CD4-positive, alpha-beta T cell treated with Interleukin-2 at 100 ng/mL for 4 hours (primary cell): ENCODE results near the gene CPLX4.

ENCODE experiments used
- DNase-seq: peaks from one replicate; pipeline ENCODE4 v3.0.0-alpha.2; 2020; ENCODE audit warnings: low spot score

Gene CPLX4, protein sequence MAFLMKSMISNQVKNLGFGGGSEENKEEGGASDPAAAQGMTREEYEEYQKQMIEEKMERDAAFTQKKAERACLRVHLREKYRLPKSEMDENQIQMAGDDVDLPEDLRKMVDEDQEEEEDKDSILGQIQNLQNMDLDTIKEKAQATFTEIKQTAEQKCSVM

DNA sequence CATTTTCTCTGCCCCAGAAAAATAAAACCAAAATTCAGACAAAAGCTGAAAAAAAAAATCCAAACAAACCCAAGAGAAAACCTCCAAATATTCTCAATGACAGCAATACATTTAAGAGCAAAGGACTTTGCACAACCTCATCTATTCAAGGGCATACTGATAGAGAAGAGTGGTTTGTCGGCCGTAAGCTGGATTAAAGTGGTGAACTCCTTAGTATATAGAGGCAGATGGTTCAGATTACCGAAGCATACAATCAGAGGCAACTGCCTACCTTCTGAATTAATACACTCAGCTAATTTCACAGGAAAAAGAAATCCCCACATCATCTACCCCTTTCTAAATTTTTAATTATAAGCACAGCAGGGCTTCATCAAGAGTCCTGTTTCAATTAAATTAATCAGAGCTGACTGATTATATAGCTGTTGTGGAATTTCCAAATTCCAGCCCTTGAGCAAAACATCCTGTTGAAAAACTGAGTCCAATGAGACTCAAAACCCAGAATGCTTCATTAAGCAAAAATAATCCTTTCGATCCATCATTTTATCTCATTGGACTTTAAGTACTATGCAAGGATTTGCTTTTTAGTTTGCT lies at the start of gene CPLX4:
TSS of gene CPLX4 (minus strand) at position 190 of the 591 bp plus-strand sequence. CDS start at position 3, 187 bp downstream.
- no peak for DNase-seq

DNA sequence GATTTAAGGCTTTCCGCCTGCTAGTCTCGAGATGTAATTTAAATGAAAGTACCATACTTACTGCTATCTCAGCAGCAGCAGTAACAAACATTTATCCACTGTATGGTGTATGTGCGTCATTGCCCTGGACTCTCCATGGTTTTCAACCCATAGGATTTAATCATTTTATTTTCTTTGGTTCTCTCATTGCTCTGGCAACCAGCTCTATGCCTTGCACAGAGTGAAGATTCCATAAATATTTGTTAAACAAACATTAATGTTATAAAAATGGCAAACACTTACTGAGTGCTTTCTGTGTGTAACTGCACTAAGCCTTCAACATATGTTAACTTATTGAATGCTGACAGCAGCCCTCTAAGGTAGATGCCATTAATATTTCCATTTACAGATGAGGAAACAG lies 41.9 kb upstream of the CPLX4 start:
- no peak for DNase-seq

DNA sequence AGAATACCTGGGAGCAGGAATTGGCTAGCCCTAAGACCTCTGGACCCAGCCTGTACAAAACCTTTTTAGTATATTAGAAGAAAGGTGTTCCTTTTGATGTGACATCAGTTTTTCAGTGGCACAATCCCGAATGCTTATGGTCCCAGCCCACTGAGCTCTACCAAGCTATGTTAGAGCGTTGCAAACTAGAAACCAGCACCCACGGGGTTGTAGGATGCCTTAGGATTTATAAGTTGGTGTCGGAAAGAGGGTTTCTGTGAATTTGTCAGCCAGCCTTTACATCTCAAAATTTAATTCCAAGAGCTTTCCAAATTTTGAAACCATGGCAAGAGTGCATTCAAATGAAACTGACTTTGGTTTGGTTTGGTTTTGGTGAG lies 41.1 kb upstream of the CPLX4 start:
- DNase-seq, result no peak

DNA sequence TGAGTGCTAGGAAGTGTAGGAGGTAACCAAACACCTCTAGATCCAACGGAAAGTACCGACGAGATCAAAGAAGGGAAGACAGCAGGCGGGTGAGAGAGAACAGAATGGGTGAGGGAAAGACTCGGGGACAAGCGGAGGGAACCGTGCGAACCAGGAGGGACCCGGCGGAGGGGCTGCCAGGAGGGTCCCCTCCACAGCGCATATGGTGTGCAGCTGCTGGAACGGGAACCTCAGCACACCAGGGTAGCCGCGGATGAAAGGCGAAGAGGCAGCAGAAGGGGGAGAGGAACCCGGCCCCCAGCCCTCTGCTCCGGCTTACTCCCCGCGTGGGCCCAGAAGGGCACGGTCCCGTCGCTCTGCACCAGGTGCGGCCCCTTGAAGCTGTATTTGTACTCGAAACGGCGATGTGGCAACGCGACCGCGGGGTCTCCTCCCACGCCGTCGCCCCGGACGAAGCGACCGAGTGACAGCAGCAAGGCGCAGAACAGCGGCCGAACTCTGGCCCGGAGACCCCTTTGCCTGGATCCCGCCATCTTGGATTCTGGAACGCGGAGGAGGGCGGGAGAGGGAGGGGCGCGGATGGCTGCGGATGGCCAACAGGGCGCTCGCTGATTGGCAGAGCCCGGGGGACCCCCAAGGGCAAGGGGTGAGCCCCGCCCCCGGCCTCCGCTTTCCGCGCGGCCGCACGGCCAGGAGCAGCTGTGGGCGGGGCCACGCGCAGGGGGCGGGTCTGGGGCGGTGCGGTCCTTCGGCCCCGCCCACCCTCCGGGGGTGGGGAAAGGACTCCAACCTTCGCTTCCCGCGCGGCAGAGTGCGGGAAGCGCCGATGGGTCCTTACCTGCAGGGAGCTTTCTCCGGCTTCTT lies 40.5 kb upstream of the CPLX4 start, which contains the start of gene LMAN1:
TSS of gene LMAN1 (minus strand) at position 554 of the 864 bp plus-strand sequence. CDS start at position 533, 21 bp downstream.
- DNase-seq, result peak; percentile 91

DNA sequence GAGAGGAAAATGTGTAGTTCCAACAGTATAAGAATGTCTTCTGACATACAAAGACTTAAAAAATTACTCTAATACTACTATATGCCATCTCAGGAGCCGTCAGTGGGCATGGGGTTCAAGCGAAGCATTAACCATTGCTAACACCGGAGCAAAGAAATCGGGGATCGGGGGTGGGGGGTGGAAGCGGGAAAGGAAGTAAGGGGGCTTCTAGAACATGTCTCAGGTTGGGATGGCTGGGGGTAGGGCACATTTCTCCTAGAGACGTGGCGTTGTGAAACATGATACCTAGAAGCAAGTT lies 39.9 kb upstream of the CPLX4 start:
- DNase-seq, result no peak

DNA sequence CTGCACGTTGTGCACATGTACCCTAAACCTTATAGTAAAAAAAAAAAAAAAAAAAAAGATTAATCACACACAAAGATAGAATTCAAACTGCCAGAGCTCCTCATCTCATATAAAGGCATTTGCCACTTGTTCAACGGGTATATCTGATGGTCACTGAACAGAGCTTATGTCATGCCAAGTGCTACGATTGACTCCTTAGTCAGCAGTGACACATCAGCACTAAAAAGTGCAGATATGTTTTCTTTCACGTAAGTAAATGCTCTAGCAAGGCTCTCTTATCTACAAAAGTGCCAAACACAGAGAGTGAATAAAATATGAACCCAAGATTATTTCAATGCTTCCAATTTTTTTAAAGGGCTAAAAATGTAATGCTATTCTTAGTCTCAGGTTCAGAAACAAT lies 39.5 kb upstream of the CPLX4 start:
- DNase-seq, result peak; percentile 63

DNA sequence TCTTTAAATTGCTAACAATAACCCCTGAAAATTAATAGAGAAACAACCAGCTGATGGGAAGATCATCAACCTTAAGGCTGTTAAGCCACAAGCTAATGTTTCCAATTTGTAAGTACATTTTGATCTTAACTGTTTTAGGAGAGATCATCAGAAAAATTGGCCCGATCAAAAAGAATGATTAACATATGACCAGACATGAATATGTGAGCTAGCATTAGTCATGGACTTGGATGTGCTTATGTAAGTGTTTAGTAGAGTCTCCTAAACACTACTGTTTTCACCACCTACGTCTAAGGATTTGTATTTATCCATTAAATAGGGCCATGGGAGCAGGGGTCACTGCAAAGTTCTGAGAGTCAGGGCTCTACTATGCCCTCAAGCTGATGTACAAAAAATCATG lies 36.3 kb upstream of the CPLX4 start:
- DNase-seq, result no peak

DNA sequence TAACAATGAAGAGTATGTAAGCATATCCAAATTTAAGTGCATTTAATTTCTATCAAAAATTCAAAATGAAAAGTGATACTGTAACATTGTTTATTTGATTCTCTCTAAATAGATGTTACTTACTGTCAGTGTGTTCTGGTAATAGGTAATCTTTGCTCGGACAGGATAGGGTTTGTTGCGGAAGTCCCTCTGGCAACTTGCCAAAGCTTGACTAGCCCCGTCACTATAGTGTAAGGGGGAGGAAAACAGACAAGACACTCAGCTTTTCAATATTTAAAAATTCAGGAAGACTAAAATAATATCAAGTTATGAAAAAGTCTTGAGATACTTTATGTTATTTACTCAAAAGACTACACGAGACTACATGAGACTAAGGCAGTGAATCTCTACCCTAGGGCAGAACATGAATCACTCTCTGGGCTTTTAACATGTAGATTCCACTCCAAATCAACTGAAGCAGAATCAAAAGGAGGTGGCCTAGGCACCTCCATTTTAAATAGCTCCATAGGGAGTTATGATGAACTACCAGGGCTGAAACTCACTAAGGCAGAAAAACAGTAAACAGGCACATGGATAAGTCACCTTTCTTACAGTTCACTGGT lies 34.7 kb upstream of the CPLX4 start:
- no peak for DNase-seq

DNA sequence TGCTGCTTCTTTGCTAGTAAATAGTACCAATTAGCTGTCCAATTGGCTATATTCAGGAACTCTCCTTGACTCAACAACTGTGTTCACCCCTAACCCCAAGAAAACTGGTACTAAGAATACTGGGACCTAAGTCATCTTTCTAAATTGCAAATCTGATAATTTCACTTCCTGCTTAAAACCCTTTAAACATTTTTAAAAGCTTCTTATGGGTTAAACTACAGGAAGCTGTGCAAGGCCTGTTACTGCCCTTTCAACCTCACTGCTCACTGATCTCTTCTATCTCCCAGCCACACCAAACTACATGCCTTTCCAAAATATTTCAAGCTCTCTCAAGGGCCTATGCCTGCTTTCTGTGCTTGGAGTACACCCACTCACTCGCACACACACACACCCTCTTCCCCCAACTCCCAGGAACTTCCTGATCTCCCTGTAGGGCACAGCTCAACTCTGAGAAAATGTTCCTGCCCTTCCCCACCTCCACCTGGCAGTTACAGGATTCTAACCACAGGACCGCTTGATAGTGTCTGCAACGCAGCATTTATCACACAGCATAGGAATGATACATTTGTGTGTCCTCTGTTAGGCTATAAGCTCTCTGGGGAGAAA lies 33.9 kb upstream of the CPLX4 start:
- DNase-seq, result no peak

DNA sequence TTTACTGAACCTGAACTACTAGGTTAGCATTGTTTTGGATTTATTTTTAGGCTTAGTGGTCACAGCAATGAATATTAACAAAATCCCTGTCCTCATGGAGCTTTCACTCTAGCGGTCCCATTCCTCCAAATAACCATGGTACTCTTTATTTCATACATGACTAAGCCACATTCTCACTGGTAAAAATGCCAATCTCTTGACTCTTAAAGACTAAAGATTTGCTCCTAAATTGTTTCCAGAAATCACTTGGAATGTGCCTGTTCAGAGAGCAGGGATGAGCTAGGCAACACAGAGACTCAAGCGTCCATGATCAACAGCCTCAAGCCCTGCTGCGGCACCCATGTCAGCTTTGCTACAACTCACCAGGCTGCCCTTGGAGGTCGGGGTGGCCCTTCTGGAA lies 27.1 kb upstream of the CPLX4 start:
- no peak for DNase-seq

DNA sequence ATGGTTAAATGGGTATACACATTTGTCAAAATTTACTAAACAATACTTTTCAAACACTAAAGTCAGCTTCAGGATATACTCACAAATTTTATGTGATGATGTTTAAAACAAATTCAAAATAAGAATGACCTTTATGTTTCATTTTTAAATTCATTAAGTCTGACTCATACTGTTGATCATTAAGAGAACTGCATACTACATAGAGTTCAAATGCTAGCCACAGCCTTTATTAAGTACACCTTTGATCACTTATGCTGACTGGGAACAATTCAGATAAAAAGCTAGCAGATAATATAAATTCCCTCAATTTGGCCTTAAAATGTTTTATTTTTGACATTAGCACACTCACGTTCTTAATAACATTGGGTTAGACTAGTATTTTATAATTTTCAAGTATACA lies 26.5 kb upstream of the CPLX4 start:
- no peak for DNase-seq

DNA sequence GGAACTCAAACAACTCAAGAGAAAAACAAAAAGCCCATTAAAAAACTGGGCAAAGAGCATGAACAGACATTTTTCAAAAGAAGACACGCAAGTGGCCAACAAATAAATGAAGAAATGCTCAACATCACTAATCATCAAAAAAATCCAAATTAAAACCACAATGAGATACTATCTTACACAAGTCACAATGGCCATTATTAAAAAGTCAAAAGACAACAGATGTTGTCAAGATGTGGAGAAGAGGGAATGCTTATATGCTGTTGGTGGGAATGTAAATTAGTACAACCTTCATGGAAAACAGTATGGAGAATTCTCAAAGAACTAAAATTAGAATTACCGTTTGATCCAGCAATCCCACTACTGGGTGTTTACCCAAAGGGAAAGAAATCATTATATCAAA lies 25.5 kb upstream of the CPLX4 start:
- no peak for DNase-seq

DNA sequence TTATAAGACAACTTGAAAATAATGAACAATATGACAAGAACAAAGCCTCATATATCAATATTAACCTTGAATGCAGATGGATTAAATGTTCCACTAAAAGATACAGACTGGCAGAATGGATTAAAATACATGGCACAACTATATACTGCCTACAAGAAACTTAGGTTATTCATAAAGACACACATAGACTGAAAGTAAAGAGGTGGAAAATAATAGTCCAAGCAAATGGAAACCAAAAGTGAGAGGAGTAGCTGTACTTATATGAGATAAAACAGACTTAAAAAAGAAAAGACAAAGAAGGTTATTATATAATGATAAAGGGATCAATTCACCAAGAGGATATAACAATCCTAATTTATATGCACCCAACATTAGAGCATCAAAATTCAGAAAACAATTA lies 22.4 kb upstream of the CPLX4 start:
- no peak for DNase-seq

DNA sequence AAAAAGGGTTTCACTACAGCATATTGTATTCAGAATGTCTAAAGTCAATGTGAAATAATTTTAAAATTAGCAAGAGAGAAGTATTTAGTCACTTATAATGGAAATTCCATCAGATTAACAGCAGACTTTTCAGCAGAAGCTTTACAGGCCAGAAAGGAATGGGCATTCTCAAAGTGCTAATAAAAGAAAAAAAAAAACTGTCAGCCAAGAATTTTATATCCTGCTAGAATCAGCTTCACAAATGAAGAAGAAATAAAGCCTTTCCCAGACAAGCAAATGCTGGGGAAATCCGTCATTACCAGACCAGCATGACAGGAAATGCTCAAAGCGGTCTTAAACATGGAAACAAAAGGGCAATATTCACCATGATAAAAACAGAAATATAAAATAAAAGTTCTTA lies 21.9 kb upstream of the CPLX4 start:
- no peak for DNase-seq

DNA sequence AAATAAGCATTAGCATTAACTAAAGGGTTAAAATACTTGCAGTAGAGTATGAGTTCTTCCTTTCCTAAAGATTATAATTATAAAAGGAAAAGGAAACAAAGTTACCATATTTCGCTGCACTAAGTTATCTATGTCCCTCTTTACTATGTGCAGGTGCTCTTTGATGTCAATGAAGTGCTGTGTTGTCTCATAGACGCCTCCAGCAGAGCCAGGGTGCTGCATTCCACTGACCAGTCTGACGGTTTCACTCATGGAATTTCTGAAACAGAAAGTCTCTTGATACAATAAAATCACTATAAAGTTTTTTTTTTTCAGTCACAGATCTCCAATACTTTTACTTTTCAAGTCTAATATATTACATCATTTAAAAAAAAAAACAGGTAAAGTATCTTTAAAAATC lies 14.5 kb upstream of the CPLX4 start:
- no peak for DNase-seq

DNA sequence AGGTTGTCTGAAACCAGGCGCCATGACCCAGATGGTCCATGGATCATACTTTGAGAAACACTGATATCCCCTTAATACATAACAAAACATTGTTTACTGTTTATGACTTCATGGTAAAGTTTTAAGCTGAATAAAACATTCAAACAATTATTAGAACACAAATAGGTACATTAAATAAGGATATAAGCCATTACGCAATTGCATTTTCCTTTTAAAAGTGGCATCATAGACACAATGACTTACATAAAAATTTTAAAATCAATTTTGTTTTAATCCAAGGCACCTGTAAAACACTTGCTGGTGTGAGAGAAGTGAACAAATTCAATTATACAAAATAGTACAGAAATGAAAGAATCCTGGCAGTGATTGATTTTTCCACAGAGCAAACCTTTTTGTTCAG lies 10.2 kb upstream of the CPLX4 start:
- no peak for DNase-seq

DNA sequence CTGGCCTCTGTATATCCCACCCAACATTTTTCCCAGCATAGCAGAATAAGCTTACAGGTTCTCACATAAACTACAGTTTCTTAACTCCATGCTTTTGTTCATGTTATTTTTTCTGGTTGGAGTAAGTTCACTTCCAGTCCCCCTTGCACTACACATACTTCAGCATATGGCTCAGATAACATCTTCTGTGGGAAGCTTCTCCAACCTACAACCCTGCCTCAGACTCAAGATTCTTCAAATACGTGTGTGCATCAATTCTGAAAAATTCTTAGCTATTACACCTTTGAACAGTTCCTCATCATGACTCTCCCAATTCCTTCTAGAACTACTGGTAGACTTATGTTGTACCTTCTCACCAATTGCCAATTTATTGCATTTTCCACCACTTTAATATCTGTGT lies 7.5 kb upstream of the CPLX4 start:
- no peak for DNase-seq

DNA sequence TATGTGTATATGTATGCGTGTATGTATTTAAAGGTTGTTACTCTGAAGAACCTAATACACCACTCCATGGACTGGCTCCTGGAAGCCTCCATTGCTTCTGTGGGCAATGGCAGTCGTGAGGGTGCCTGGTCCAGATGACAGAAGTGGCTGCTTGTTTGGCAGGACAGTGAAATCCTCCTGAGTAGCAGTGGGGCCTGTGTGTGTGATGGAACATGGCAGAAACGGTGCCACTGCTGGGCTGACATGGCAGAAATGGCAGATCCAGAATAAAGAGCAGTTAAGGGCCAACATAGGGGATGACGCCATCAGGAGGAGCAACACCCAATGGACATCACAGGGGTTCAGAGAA lies 6.1 kb upstream of the CPLX4 start:
- no peak for DNase-seq

DNA sequence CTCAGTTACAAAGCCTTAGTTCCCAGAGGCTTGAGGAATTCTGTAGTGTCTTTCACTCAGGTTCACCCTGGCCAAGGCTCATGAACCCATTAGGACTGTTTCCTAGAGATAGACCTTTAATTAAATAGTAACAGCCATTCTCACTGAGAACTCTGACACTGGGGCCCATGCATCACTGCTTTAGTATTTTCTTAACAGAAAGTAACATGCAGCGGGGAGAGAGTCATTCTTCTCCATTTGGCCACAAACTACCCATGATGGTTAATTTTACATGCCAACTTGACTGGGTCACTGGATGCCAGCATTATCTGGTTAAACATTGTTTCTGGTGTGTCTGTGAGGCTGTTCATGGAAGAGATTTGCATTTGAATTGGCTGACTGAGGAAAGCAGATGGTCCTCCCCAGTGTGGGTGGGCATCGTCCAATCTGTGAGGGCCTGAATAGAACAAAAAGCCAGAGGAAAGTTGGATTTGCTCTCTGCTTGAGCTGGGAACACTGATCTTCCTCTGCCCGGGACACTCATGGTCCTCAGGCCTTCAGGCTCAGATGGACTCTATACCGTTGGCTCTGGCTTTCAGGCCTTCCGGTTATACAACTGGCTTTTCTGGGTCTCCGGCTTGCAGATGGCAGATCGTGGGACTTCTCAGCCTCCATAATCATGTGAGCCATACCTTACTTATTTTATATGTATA lies 5.6 kb upstream of the CPLX4 start:
- DNase-seq, result no peak

DNA sequence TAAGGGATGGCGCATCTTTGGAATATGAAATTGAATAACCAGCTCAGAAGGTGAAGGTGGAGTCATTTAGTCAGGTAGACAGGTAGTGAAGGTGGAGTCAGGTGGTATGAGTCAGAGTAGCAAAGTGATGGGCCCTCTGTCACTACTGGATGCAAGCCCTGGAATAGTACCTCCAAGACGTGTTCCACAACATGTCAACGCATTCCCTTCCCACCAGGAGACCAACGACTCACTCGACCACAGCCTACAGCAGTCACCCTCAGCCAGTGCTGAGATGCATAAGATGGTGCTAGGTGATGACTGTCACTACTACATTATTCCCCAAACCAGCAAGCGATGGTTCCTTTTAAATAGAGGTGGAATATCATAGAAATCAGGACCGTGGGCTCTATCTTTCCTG lies 6.8 kb downstream of the CPLX4 start:
- no peak for DNase-seq

DNA sequence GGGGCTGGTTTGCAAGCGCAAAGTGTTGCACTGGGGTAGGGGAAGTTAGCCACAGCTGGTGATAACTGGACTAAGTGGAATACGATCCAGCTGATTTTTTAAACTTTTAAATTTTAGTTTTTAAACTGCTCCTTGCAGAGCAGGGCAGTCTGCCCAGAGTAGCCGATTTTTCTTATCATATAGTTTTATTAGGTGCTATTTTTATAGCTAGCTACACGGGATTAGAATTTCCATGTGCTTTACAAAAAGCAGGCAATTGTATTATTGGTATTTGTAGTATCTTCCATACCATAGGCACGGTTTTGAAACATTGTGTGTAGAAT lies 9.6 kb downstream of the CPLX4 start:
- DNase-seq, result no peak

DNA sequence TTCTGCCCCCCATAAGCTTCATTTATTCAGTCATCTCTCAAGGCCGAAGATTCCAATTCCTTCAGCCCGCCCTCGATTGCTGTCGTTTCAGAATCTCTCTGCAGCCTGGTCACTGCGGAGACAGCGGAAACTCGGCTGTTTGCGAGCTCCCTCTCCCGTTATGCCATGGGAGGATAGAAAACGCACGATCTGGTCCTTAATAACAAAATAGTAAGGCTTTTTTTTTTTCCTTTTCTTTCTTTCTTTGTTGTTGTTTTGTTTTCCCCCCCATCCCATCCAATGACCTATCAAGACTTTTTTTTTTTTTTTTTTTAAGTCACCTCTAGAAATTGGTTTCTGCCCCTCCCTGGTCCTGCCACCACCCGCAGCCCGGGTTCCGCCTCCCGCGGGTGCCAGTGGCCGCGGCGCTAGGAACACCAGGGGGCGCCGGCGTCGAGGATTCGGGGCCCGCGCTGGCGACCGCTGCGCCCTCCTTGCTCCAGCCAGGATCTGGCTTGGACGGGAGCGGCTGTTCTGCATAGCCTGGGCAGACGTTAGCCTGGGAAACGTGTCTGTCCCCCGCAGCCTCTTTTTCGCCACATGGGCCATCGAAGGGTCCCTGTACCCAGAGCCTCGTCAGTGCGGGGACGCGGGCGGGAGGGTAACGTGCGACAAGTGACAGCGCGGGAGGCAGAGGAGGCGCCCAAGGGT lies 10.1 kb downstream of the CPLX4 start:
- peak; percentile 54 for DNase-seq
